Kidney glomerular epithelial cell (primary cell): ENCODE results near the gene APRT.

Experiments
- DNase-seq: peaks from one replicate; lab custom pipeline; 2025; lab: John Stamatoyannopoulos, UW

Gene APRT

GRCh38 chr16:88822281-88823040 is 10.7 kb upstream of the APRT start:
- no peak for DNase-seq

GRCh38 chr16:88821168-88821850 is 9.6 kb upstream of the APRT start:
- no peak for DNase-seq

DNA sequence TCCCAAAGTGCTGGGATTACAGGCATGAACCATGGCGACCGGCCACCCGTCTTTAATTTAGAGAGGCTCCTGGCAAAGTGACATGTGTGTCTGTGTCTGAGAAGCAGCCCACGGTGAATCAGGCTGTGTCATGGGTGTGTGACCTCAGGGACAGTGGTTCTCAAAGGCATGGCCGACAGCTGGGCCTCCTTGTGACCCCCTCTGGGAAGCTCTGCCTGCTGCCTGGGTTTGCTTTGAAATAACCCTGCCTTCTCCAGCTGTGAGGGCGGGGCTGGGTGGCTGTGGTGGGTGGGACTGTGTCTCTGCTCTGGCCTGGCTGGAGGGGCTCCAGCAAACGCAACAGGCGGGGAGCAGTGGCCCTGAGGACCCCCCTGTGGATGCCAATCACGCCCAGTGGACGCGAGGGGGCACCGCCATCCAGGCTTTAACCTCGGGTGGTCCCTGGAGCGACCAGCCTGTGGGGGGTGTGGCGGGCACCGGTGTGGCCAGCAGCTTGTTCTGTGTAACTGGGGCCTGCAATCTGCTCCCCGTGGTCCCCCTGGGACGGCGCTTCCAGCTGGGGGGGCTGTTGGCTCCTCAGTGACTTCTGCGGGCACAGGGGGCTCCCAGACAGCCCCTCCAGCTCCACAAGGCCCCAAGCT is 8.8 kb upstream of the APRT start:
- no peak for DNase-seq

GRCh38 chr16:88819126-88819525 is 7.4 kb upstream of the APRT start:
- DNase-seq = no peak

GRCh38 chr16:88818575-88818874 is 6.8 kb upstream of the APRT start:
- no peak for DNase-seq

DNA sequence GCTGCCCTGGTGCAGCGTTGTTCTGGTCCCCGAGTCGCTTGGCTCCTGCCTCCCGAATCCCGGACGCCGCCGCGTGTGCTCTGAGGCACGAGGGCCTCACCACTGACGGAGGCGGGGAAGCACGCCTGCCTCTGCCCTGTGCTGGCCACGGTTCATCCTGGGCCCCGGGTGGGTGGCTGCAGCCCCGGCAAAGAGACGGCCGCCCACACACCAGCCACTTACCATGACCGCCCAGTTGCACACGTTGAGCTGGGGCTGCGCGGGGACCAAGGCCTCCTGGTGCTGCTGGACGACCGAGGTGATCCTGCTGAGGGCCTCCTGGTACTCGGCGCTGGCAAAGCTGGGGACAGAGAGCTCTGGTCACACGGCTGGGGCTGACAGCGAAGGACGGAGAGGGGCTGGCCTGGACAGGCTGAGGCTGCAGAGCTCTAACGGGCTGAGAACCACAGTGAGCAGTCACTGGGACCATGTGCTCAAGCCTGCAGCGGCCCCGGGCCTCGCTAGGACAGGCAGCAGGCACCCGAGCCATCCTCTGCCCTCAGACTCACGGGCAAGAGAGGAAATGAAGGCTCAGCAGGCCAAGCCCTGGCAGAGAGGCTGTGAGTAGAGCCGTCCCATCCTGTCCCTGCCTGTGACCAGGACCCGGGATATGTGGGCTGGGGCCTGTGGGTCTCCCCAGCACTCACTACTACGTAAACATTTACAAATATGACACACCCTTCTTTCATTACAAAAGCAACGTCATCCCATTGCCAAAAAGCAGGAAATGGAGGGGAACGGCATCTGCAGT is 6.3 kb upstream of the APRT start:
- DNase-seq = no peak

DNA sequence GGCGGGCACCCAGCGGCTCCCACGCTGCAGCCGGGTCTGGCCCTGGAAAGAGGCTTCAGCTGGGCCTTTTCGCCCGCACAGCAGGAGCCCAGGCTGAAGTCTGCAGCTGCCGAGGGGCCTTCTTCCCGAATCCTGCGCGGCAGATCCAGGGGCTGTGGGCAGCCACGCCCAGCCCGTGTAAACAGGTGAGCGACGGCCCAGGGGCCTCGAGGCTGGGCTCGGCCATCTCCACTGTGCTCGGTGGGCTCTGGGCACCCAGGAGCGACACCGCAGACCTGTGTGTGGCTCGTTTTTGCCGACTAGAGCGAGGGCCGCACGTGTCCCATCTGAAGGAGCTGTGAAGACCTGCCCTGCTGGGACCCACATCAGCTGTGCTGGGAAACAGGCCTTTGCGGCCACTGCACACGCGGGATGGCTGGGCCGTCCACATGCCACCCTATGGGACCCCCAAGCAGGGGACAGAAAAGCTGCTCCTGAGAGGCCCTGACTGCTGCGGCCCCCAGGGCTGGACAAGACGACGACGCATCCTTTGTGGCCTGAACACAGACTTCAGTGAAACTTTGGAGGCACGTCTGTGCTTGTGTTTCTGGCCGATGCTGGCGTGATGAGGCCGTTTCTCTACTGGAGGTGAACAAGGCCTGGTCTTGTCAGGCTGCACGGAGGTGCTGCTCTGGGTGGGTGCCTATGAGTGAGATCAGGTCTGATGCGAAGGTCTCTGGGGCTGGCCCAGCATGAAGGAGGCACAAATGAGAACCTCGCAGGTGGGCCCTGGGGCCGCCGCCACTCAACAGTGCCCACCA is 5.2 kb upstream of the APRT start:
- no peak for DNase-seq

- peak; percentile 0 for DNase-seq
These were observed 4.3 kb upstream of the APRT start for GRCh38 chr16:88815901-88816589.

GRCh38 chr16:88815227-88815626 is 3.5 kb upstream of the APRT start:
- DNase-seq = no peak

DNA sequence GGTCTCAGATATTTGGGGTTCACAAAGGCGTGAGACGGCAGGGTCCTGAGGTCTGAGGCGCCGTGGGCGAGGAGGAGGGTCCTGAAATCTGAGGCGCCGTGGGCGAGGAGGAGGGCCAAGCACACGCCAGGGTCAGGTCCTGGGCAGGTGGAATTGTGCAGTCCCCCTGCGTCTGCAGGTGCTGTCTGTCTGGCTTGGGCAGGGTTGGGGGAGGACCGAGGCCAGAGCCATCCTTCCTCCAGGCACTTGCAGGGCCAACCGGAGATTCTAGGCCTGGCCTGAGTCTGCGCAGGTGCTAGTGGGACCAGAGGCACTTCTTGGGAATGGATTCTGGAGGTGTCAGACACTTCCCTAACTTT is 2.4 kb upstream of the APRT start:
- DNase-seq = no peak

DNA sequence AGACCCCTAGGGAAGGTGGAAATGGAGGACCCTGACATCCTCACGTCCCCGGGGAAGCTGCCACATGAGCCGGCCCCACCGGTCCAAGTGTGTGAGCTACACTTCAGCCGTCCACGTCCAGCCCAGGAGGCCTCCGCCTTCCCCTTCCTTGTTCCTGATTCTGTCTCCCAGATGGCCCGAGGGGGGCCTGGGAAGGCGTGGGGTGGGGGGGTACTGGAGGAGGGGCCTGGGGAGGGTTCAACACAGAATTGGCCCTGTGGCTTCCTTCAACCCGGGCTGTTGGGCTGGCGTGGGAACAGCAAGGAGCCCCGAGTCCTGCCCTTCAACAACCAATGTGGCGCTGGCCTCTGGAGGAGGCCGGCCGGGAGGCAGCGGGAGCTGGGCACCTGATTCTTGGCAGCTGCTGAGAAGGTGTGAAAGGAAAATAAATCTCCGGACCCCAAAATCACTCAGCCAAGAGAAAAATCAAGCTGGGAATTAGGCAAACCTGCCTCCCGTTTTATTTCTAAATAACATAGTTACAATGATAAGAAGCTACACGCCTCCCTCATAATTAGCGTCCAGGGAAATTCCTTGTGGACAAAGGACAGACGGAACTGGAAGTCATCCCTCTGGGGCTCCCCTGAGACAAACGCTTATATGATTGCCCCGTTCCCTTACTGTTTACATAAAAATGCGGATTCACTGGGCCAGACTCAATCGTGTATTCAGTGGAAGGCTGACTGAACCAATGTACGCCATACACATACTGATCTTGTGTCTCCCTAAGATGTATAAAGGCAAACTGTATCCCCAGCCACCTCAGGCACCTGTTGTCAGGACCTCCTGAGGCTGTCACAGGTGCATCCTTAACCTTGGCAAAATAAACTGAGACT is 1.8 kb upstream of the APRT start:
- DNase-seq = no peak

GRCh38 chr16:88812513-88813268 is 963 bp upstream of the APRT start:
- no peak for DNase-seq

DNA sequence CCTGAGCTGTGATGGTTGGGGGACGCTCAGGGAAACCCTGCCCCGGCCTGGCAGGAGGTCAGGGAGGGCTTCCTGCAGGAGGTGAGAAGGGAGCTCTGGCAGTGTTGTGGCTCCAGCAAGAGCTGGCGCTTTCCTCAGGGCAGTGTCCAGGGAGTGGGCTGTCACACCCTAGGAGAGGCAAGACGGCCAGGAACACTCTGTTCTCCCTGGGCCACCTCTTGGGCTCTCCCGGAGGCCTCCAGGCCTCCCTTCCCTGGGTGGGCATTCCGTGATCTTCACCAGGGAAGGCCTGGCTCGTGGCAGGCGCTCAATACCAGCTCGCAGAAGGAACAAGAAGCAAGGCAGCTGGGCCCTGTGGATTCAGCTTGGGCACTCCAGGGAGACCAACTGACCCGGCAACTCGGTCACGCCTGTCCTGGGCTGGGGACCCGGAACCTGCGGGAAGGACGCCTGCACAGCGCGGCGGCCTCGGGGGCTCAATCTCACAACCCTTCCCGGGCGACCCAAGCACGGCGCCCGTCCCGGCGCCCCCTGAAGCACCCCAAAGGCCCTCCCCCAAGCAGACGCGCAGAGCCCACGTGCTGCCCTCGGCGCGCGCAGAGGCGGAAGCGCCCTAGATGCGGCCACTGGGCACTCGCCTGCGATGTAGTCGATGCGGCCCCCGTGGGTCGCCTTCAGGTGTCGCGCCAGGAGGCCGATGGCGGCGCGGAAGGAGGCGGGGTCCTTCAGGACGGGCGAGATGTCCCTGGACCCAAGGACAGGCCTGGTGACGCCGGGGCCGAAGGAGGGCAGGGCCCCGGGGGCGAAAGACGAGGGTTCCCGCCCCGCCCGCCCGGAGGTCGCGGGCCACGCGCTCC is 588 bp downstream of the APRT start:
- peak; percentile 51 for DNase-seq

GRCh38 chr16:88810166-88810911 is 1.4 kb downstream of the APRT start:
- DNase-seq = no peak

DNA sequence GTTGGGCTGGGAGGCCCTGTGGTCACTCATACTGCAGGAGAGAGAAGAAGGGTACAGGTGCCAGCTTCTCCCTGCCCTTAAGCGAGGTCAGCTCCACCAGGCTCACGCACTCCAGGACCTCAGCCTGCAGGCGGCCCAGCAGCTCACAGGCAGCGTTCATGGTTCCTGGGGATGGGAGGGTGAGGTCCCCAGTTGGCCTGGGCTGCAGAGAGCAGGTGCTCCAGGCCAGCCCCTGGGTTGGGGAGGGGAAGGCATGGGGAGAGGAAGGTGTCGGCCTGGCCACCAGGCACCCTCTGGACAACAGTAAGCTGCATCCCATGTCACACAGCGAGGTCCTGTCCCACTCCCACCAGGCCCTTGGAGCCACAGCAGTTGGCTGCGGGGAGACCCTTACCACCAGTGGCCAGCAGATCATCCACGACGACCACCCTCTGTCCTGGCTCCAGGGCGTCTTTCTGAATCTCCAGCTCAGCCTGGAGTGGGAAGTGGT is 2.0 kb downstream of the APRT start:
- no peak for DNase-seq

- no peak for DNase-seq
These were observed 2.6 kb downstream of the APRT start for GRCh38 chr16:88809068-88809675.
